A549 (cell line): ENCODE results near the gene GNAS. TPM values are rescaled to one million over a fixed set of nuclear protein-coding genes. Genes with fewer than 3 reads are reported as not detected.
A peak's percentile ranks its signal among the peaks of the same experiment; 100 is the strongest.

Source experiments
- ATAC-seq, 2 experiments: fragments of 200-7000 bp in 1 of 2; fragments of >200 bp in 1 of 2; cut with Nextera tagmentation in 1 of 2; cut with Tn5 transposase in 1 of 2; 3 replicates each; pipeline versions ENCODE4 v1.8.0 to v1.9.1; 2018 to 2020; ENCODE audit warnings: mild to moderate bottlenecking in 1 of 2, moderate library complexity in 1 of 2
- CTCF ChIA-PET: fragments of 300-600 bp; sonication (Branson Sonifier 250); formaldehyde crosslinking; extraction: SDS; loops from one replicate; lab custom pipeline; 2021; ENCODE audit warnings: antibody characterized with exemption, inconsistent platforms; lab: Yijun Ruan, JAX
- POLR2A ChIA-PET: fragments of 350-600 bp; formaldehyde crosslinking; extraction: SDS; loops from one replicate; lab custom pipeline; 2021; ENCODE audit warnings: antibody characterized with exemption, inconsistent platforms; lab: Yijun Ruan, JAX
- DNase-seq, 2 experiments: peaks; one replicate each; pipeline versions ENCODE4 v3.0.0 to v3.0.0-alpha.2; 2011 to 2016; ENCODE audit warnings: low read depth in 1 of 2, low spot score in 1 of 2
- FAIRE-seq: peaks from 2 replicates; lab custom pipeline; 2011; peaks lifted over from hg19 to GRCh38; lab: Jason Lieb, UNC
- H3K27ac ChIP-seq, 2 experiments: fragments of >200 bp; sonication (Bioruptor Twin); formaldehyde crosslinking; 3 replicates each; pipeline ENCODE4 v1.5.1; 2016 to 2017
- H3K4me1 ChIP-seq: fragments of >200 bp; sonication (Bioruptor Twin); formaldehyde crosslinking; 3 replicates; pipeline ENCODE4 v1.6.1; 2016
- H3K4me2 ChIP-seq: fragments of >200 bp; sonication (Bioruptor Twin); formaldehyde crosslinking; 3 replicates; pipeline ENCODE4 v1.6.1; 2016
- H3K4me3 ChIP-seq: fragments of >200 bp; sonication (Bioruptor Twin); formaldehyde crosslinking; 3 replicates; pipeline ENCODE4 v1.5.1; 2016
- H3K9me3 ChIP-seq: fragments of >200 bp; sonication (Bioruptor Twin); formaldehyde crosslinking; 3 replicates; pipeline ENCODE4 v1.6.1; 2016
- BCL3 ChIP-seq: fragments of >200 bp; sonication (Bioruptor Twin); formaldehyde crosslinking; IDR thresholded peaks from 3 replicates; pipeline ENCODE4 v1.6.1; 2016
- CHD4 ChIP-seq: fragments of 200-600 bp; sonication (generic); IDR thresholded peaks from 2 replicates; pipeline ENCODE4 v1.6.1; 2016; ENCODE audit warnings: antibody characterized with exemption, mild to moderate bottlenecking, borderline replicate concordance
- EHF ChIP-seq: fragments of 250-450 bp; sonication (Bioruptor Pico); IDR thresholded peaks from 2 replicates; pipeline ENCODE4 v1.5.0; 2020; ENCODE audit warnings: mild to moderate bottlenecking
- ESRRA ChIP-seq: fragments of 150-350 bp; IDR thresholded peaks from 2 replicates; pipeline ENCODE4 v1.6.1; 2014; ENCODE audit warnings: mild to moderate bottlenecking, low read length, borderline replicate concordance
- HEYL ChIP-seq: fragments of 250-450 bp; sonication (Bioruptor Pico); IDR thresholded peaks from 2 replicates; pipeline ENCODE4 v1.8.0; 2021; ENCODE audit warnings: mild to moderate bottlenecking, moderate library complexity
- HOXB13 ChIP-seq: fragments of 250-450 bp; sonication (Bioruptor Pico); IDR thresholded peaks from 2 replicates; pipeline ENCODE4 v1.5.0; 2020; ENCODE audit warnings: low read depth, mild to moderate bottlenecking, moderate library complexity
- HOXB5 ChIP-seq: fragments of 250-450 bp; sonication (Bioruptor Pico); IDR thresholded peaks from 2 replicates; pipeline ENCODE4 v1.5.0; 2020; ENCODE audit warnings: mild to moderate bottlenecking, moderate library complexity
- JUNB ChIP-seq: fragments of >200 bp; sonication (Bioruptor Twin); formaldehyde crosslinking; IDR thresholded peaks from 2 replicates; pipeline ENCODE4 v1.6.1; 2016
- MAFK ChIP-seq: fragments of 450-650 bp; IDR thresholded peaks from 2 replicates; pipeline ENCODE4 v1.6.1; 2014; ENCODE audit not compliant: partially characterized antibody
- MAZ ChIP-seq: fragments of 150-350 bp; IDR thresholded peaks from 2 replicates; pipeline ENCODE4 v1.6.1; 2014; ENCODE audit warnings: antibody characterized with exemption, low read depth, low read length, borderline replicate concordance
- NPAS2 ChIP-seq: fragments of 250-450 bp; sonication (Bioruptor Pico); IDR thresholded peaks from 2 replicates; pipeline ENCODE4 v1.8.0; 2022; ENCODE audit warnings: mild to moderate bottlenecking, moderate library complexity, borderline replicate concordance
- PBX3 ChIP-seq: IDR thresholded peaks from 2 replicates; pipeline ENCODE4 v1.6.1; 2012
- POLR2A ChIP-seq: IDR thresholded peaks from 2 replicates; pipeline ENCODE4 v1.6.1; 2012; ENCODE audit warnings: mild to moderate bottlenecking, low read length
- TFCP2L1 ChIP-seq: fragments of 250-450 bp; sonication (Bioruptor Pico); IDR thresholded peaks from 2 replicates; pipeline ENCODE4 v1.5.0; 2021; ENCODE audit warnings: mild to moderate bottlenecking
- USF2 ChIP-seq: fragments of 450-650 bp; IDR thresholded peaks from 2 replicates; pipeline ENCODE4 v1.6.1; 2014; ENCODE audit warnings: antibody characterized with exemption
- ZC3H11A ChIP-seq: fragments of 450-650 bp; IDR thresholded peaks from 2 replicates; pipeline ENCODE4 v1.6.1; 2014; ENCODE audit warnings: antibody characterized with exemption, mild to moderate bottlenecking
- ZFP36 ChIP-seq: fragments of 450-650 bp; IDR thresholded peaks from 2 replicates; pipeline ENCODE4 v1.6.1; 2014; ENCODE audit warnings: borderline replicate concordance; ENCODE audit not compliant: partially characterized antibody
- ZNF302 ChIP-seq: fragments of 250-450 bp; sonication (Bioruptor Pico); IDR thresholded peaks from 2 replicates; pipeline ENCODE4 v1.9.0; 2021; ENCODE audit warnings: inconsistent platforms, mild to moderate bottlenecking, moderate library complexity
- WGBS: methylation state at CpG from one replicate; pipeline ENCODE4 v1.1.6; 2017; ENCODE audit errors: missing lambda C conversion rate; 5-methylcytosine and 5-hydroxymethylcytosine counted together
- polyA plus RNA-seq, 4 experiments: library from polyadenylated mRNA; depleted of rRNA in 3 of 4; stranded (reverse); fragments of >200 nt; fragmentation: RNase III in 1 of 4; extraction: RNeasy Plus Mini Kit Qiagen cat#74134 plus additional on column Dnase treatment in 1 of 4; gene quantifications; 2 replicates in 3 of 4; 3 replicates in 1 of 4; pipeline ENCODE4 v1.2.3, GENCODE V29; 2011 to 2017

GNAS gene
- polyA plus RNA-seq, 2 of the 4 experiments (the other 2 are of a cell fraction) = 534 to 600 TPM

GRCh38 chr20:58918621-58919020 lies 66.1 kb downstream of the GNAS start:
- ATAC-seq = no peak
- no peak for FAIRE-seq
- Histone ChIP-seq H3K9me3 (no peaks in the 10 kb centered on the region), H3K4me1 (no peaks in the 10 kb centered on the region), H3K4me3 (no peak overlapping the region), H3K4me2 (no peak overlapping the region), H3K27ac (no peak overlapping the region)
- ChIA-PET CTCF (interaction anchor here (0.6 kb wide), 1 partner anchor 607 kb away, joined by 3 read pairs; no protein-coding TSS in a partner anchor), POLR2A (no interaction called here)
- TF ChIP-seq ZFP36 (no peak), HEYL (no peak), BCL3 (no peak), MAZ (no peak), ZNF302 (CRISPR knock-in tag) (no peak), HOXB5 (CRISPR knock-in tag) (no peak)
- DNase-seq = no peak
- WGBS = 54% methylated on average over 6 of the region's 6 CpGs

- 38% methylated on average over 6 of the region's 6 CpGs for WGBS
- DNase-seq (no peak), ATAC-seq (no peak), FAIRE-seq (no peak)
- Histone ChIP-seq H3K4me1 (no peaks in the 10 kb centered on the region), H3K27ac (no peak overlapping the region), H3K4me2 (no peak overlapping the region), H3K9me3 (no peaks in the 10 kb centered on the region), H3K4me3 (no peak overlapping the region)
- no peak for TF ChIP-seq CHD4
- no peak for TF ChIP-seq NPAS2 (CRISPR knock-in tag)
- no peak for TF ChIP-seq ZC3H11A
- TF ChIP-seq JUNB = no peak
- no peak for TF ChIP-seq POLR2A
- TF ChIP-seq ZNF302 (CRISPR knock-in tag) = no peak
- TF ChIP-seq ZFP36 = no peak
- no peak for TF ChIP-seq HEYL
- CTCF ChIA-PET = interaction anchor here (1.3 kb wide), 1 partner anchor 17 kb away, joined by 5 read pairs; no protein-coding TSS in a partner anchor
- POLR2A ChIA-PET = no interaction called here
These were observed 69.0 kb downstream of the GNAS start for GRCh38 chr20:58921564-58921963.

GRCh38 chr20:58922036-58922435 lies 69.5 kb downstream of the GNAS start:
- CTCF ChIA-PET = no interaction called here
- FAIRE-seq = no peak
- POLR2A ChIA-PET = no interaction called here

GRCh38 chr20:58923117-58923712 lies 70.7 kb downstream of the GNAS start:
- CTCF ChIA-PET = interaction anchor here (0.7 kb wide), 2 partner anchors 34 to 620 kb away, joined by 3 read pairs; no protein-coding TSS in a partner anchor
- 57% methylated on average over 8 of the region's 8 CpGs for WGBS

More at GRCh38 chr20:58922036-58922435, 69.5 kb downstream of the GNAS start:
- ATAC-seq = no peak
- Histone ChIP-seq H3K4me2 (no peak overlapping the region), H3K4me3 (no peak overlapping the region), H3K9me3 (no peaks in the 10 kb centered on the region), H3K4me1 (no peaks in the 10 kb centered on the region)
- TF ChIP-seq USF2 (no peak), PBX3 (no peak)
- TF ChIP-seq, all 56 proteins: peak for 0
- 90% methylated on average over 1 of the region's 1 CpG for WGBS
- no peak overlapping the region for H3K27ac ChIP-seq
- DNase-seq = no peak

More at GRCh38 chr20:58923117-58923712, 70.7 kb downstream of the GNAS start:
- FAIRE-seq (no peak), ATAC-seq (no peak), DNase-seq (no peak)
- Histone ChIP-seq H3K4me2 (no peak overlapping the region), H3K9me3 (no peaks in the 10 kb centered on the region), H3K4me3 (no peak overlapping the region), H3K4me1 (no peaks in the 10 kb centered on the region)
- TF ChIP-seq EHF (CRISPR knock-in tag) = no peak
- no peak for TF ChIP-seq HOXB13
- TF ChIP-seq ESRRA = no peak
- no peak for TF ChIP-seq TFCP2L1 (CRISPR knock-in tag)
- peak; percentile 35 for TF ChIP-seq MAFK
- TF ChIP-seq POLR2A = no peak
- TF ChIP-seq, all 56 proteins: peak for 1
- POLR2A ChIA-PET = no interaction called here
- no peak overlapping the region for H3K27ac ChIP-seq
